Vagina (tissue), 2 donors: ENCODE results near the gene NRP1. TPM values are rescaled to one million over a fixed set of nuclear protein-coding genes. Genes with fewer than 3 reads are reported as not detected.

Experiments
- DNase-seq, 2 donors: peaks; one replicate each; pipeline ENCODE4 v3.0.0-alpha.2; 2017; ENCODE audit errors: extremely low spot score in 2 of 2
- H3K27ac ChIP-seq: fragments of 200-600 bp; sonication (generic); one replicate; pipeline ENCODE4 v1.5.1; 2019
- H3K27me3 ChIP-seq: fragments of 200-600 bp; sonication (generic); one replicate; pipeline ENCODE4 v1.5.1; 2019
- H3K36me3 ChIP-seq, 2 donors: fragments of 200-600 bp; sonication (generic); one replicate each; pipeline ENCODE4 v1.5.1; 2017 to 2019
- H3K4me1 ChIP-seq: fragments of 200-600 bp; sonication (generic); one replicate; pipeline ENCODE4 v1.5.1; 2019
- H3K4me3 ChIP-seq, 2 donors: fragments of 200-600 bp; sonication (generic); 1 replicate in 1 of 2; 2 replicates in 1 of 2; pipeline ENCODE4 v1.5.1; 2016 to 2019
- H3K9me3 ChIP-seq: fragments of 200-600 bp; sonication (generic); one replicate; pipeline ENCODE4 v1.5.1; 2019
- CTCF ChIP-seq, 3 experiments: fragments of 450-650 bp in 2 of 3; fragments of 200-600 bp in 1 of 3; sonication (generic) in 1 of 3; IDR thresholded peaks; one replicate each; pipeline ENCODE4 v1.5.1; 2017 to 2019; ENCODE audit warnings: antibody characterized with exemption in 3 of 3, mild to moderate bottlenecking in 2 of 3, moderate library complexity in 2 of 3
- POLR2A ChIP-seq, 2 donors: fragments of 450-650 bp; IDR thresholded peaks; one replicate each; pipeline ENCODE4 v1.6.1; 2017; ENCODE audit warnings: antibody characterized with exemption in 2 of 2, mild to moderate bottlenecking in 2 of 2, moderate library complexity in 2 of 2
- POLR2AphosphoS5 ChIP-seq, 2 donors: sonication (generic); formaldehyde crosslinking; IDR thresholded peaks; one replicate each; pipeline ENCODE4 v1.9.0; 2017; ENCODE audit warnings: antibody characterized with exemption in 2 of 2, mild to moderate bottlenecking in 2 of 2, low read depth in 1 of 2; ENCODE audit not compliant: insufficient read depth in 1 of 2
- intact Hi-C: fragments of 100-400 bp; cut with DNase I; formaldehyde crosslinking; loops from one replicate; pipeline ENCODE4 v1.15.1; 2023
- total RNA-seq: library from RNA; depleted of rRNA; stranded (reverse); fragments of >200 nt; gene quantifications from one replicate; pipeline ENCODE4 v1.2.3, GENCODE V29; 2016

The NRP1 gene
- total RNA-seq, 1 donor from 2014 or later = 52.5 TPM

- intact Hi-C loops = no loop called here
- H3K4me3 ChIP-seq = no peak overlapping the region
- no peak for DNase-seq
- H3K36me3 ChIP-seq = peaks cover 0 to 9% of the 10 kb centered on the region in 2 donors
- TF ChIP-seq CTCF (IDR thresholded peaks at IDR 0.05) = no peak
- TF ChIP-seq POLR2AphosphoS5 (IDR thresholded peaks at IDR 0.05; ENCODE audit: insufficient read depth in 1 of 2, low read depth in 1 of 2) = no peak
- no peak for TF ChIP-seq POLR2A (IDR thresholded peaks at IDR 0.05)
- H3K27me3 ChIP-seq = no peaks in the 10 kb centered on the region
- H3K4me1 ChIP-seq = peaks cover 24% of the 10 kb centered on the region
- no peaks in the 10 kb centered on the region for H3K9me3 ChIP-seq
- H3K27ac ChIP-seq = no peak overlapping the region
These were observed 66.8 kb downstream of the NRP1 start for GRCh38 chr10:33267708-33268107.

- Histone ChIP-seq H3K27ac (no peak overlapping the region), H3K4me3 (no peak overlapping the region), H3K27me3 (no peaks in the 10 kb centered on the region), H3K9me3 (no peaks in the 10 kb centered on the region), H3K36me3 (peaks cover 0 to 9% of the 10 kb centered on the region in 2 donors), H3K4me1 (peaks cover 16% of the 10 kb centered on the region)
- TF ChIP-seq POLR2A (IDR thresholded peaks at IDR 0.05) (no peak), POLR2AphosphoS5 (IDR thresholded peaks at IDR 0.05; ENCODE audit: insufficient read depth in 1 of 2, low read depth in 1 of 2) (no peak), CTCF (IDR thresholded peaks at IDR 0.05) (no peak)
- DNase-seq = no peak
- intact Hi-C loops = no loop called here
These were observed 68.8 kb downstream of the NRP1 start for GRCh38 chr10:33265621-33266020.

GRCh38 chr10:33263453-33263852 lies 71.0 kb downstream of the NRP1 start:
- intact Hi-C loops = no loop called here
- no peak for DNase-seq

GRCh38 chr10:33262871-33263270 lies 71.6 kb downstream of the NRP1 start:
- intact Hi-C loops = no loop called here
- Histone ChIP-seq H3K4me1 (peaks cover 16% of the 10 kb centered on the region), H3K4me3 (no peak overlapping the region), H3K27ac (no peak overlapping the region), H3K9me3 (no peaks in the 10 kb centered on the region), H3K36me3 (no peaks in the 10 kb centered on the region), H3K27me3 (no peaks in the 10 kb centered on the region)
- TF ChIP-seq POLR2A (IDR thresholded peaks at IDR 0.05) (no peak), POLR2AphosphoS5 (IDR thresholded peaks at IDR 0.05; ENCODE audit: insufficient read depth in 1 of 2, low read depth in 1 of 2) (no peak), CTCF (IDR thresholded peaks at IDR 0.05) (no peak)
- DNase-seq = no peak

More at GRCh38 chr10:33263453-33263852, 71.0 kb downstream of the NRP1 start:
- Histone ChIP-seq H3K36me3 (no peaks in the 10 kb centered on the region), H3K4me3 (no peak overlapping the region), H3K27me3 (no peaks in the 10 kb centered on the region), H3K4me1 (peaks cover 16% of the 10 kb centered on the region), H3K27ac (no peak overlapping the region), H3K9me3 (no peaks in the 10 kb centered on the region)
- TF ChIP-seq POLR2A (IDR thresholded peaks at IDR 0.05) = no peak
- TF ChIP-seq CTCF (IDR thresholded peaks at IDR 0.05) = no peak
- no peak for TF ChIP-seq POLR2AphosphoS5 (IDR thresholded peaks at IDR 0.05; ENCODE audit: insufficient read depth in 1 of 2, low read depth in 1 of 2)

- no peaks in the 10 kb centered on the region for H3K9me3 ChIP-seq
- H3K4me1 ChIP-seq = peaks cover 16% of the 10 kb centered on the region
- H3K27me3 ChIP-seq = no peaks in the 10 kb centered on the region
- no peak overlapping the region for H3K27ac ChIP-seq
- intact Hi-C loops = no loop called here
- TF ChIP-seq POLR2A (IDR thresholded peaks at IDR 0.05) = no peak
- no peak for TF ChIP-seq POLR2AphosphoS5 (IDR thresholded peaks at IDR 0.05; ENCODE audit: insufficient read depth in 1 of 2, low read depth in 1 of 2)
- TF ChIP-seq CTCF (IDR thresholded peaks at IDR 0.05) = no peak
- DNase-seq = no peak
- H3K36me3 ChIP-seq = no peaks in the 10 kb centered on the region
- H3K4me3 ChIP-seq = no peak overlapping the region
These were observed 73.9 kb downstream of the NRP1 start for GRCh38 chr10:33260403-33261149.
